Progenitor cell of endocrine pancreas (in vitro differentiated cells): ENCODE results near the gene SUCO. TPM values are rescaled to one million over a fixed set of nuclear protein-coding genes. Genes with fewer than 3 reads are reported as not detected.
A peak's percentile ranks its signal among the peaks of the same experiment; 100 is the strongest.

Experiments
- DNase-seq: peaks from one replicate; pipeline ENCODE4 v3.0.0; 2021; ENCODE audit warnings: low spot score; ENCODE audit not compliant: unreplicated experiment
- H3K27ac Mint-ChIP-seq: 2 replicates; pipeline ENCODE4 v1.8.0; 2021; ENCODE audit warnings: mild to moderate bottlenecking, moderate library complexity, mixed read lengths
- H3K27me3 Mint-ChIP-seq: 2 replicates; pipeline ENCODE4 v1.8.0; 2021; ENCODE audit warnings: mixed read lengths
- H3K36me3 Mint-ChIP-seq: 2 replicates; pipeline ENCODE4 v1.8.0; 2022; ENCODE audit warnings: mixed read lengths; ENCODE audit not compliant: insufficient read depth
- H3K4me1 Mint-ChIP-seq: 2 replicates; pipeline ENCODE4 v1.8.0; 2021; ENCODE audit warnings: low read depth, mixed read lengths
- H3K4me3 Mint-ChIP-seq: 2 replicates; pipeline ENCODE4 v1.8.0; 2021; ENCODE audit warnings: low read depth, mild to moderate bottlenecking, moderate library complexity, mixed read lengths
- H3K9me3 Mint-ChIP-seq: 2 replicates; pipeline ENCODE4 v1.8.0; 2021; ENCODE audit warnings: low read depth, mixed read lengths
- CTCF ChIP-seq: fragments of 200-600 bp; sonication (generic); IDR thresholded peaks from one replicate; pipeline ENCODE4 v1.5.0; 2021; ENCODE audit warnings: antibody characterized with exemption, mild to moderate bottlenecking; ENCODE audit not compliant: unreplicated experiment
- total RNA-seq: library from RNA; stranded (reverse); gene quantifications from 2 replicates; pipeline ENCODE4 v1.2.1, GENCODE V29; 2021

SUCO gene
- total RNA-seq, 1 donor from 2014 or later: 58.0 TPM

GRCh38 chr1:172578586-172578985 is 45.6 kb downstream of the SUCO start:
- no peak for TF ChIP-seq CTCF
- H3K27ac Mint-ChIP-seq: no peak overlapping the region
- H3K4me3 Mint-ChIP-seq: no peak overlapping the region
- no peaks in the 10 kb centered on the region for H3K9me3 Mint-ChIP-seq
- no peak for DNase-seq
- H3K4me1 Mint-ChIP-seq: peaks cover 11% of the 10 kb centered on the region
- H3K27me3 Mint-ChIP-seq: no peaks in the 10 kb centered on the region
- peaks cover 26% of the 10 kb centered on the region for H3K36me3 Mint-ChIP-seq

- H3K9me3 Mint-ChIP-seq: no peaks in the 10 kb centered on the region
- H3K27ac Mint-ChIP-seq: peak overlapping the region; percentile 59
- peaks cover 22% of the 10 kb centered on the region for H3K36me3 Mint-ChIP-seq
- DNase-seq: no peak
- H3K4me1 Mint-ChIP-seq: peaks cover 11% of the 10 kb centered on the region
- no peak overlapping the region for H3K4me3 Mint-ChIP-seq
- H3K27me3 Mint-ChIP-seq: no peaks in the 10 kb centered on the region
- TF ChIP-seq CTCF: no peak
Observed at GRCh38 chr1:172581273-172581672, 48.3 kb downstream of the SUCO start.

- DNase-seq: no peak
- TF ChIP-seq CTCF: no peak
- H3K4me3 Mint-ChIP-seq: no peak overlapping the region
- H3K27me3 Mint-ChIP-seq: no peaks in the 10 kb centered on the region
- peaks cover 22% of the 10 kb centered on the region for H3K36me3 Mint-ChIP-seq
- H3K9me3 Mint-ChIP-seq: no peaks in the 10 kb centered on the region
- peaks cover 11% of the 10 kb centered on the region for H3K4me1 Mint-ChIP-seq
- H3K27ac Mint-ChIP-seq: peak overlapping the region; percentile 56
Observed at GRCh38 chr1:172581779-172582178, 48.8 kb downstream of the SUCO start.

- no peak overlapping the region for H3K27ac Mint-ChIP-seq
Observed at GRCh38 chr1:172582889-172583288, 49.9 kb downstream of the SUCO start.

GRCh38 chr1:172585348-172585747 is 52.4 kb downstream of the SUCO start:
- no peaks in the 10 kb centered on the region for H3K9me3 Mint-ChIP-seq
- DNase-seq: no peak
- no peak for TF ChIP-seq CTCF
- H3K4me1 Mint-ChIP-seq: peaks cover 11% of the 10 kb centered on the region
- peaks cover 25% of the 10 kb centered on the region for H3K36me3 Mint-ChIP-seq
- no peak overlapping the region for H3K27ac Mint-ChIP-seq
- no peak overlapping the region for H3K4me3 Mint-ChIP-seq
- no peaks in the 10 kb centered on the region for H3K27me3 Mint-ChIP-seq

More at GRCh38 chr1:172582889-172583288, 49.9 kb downstream of the SUCO start:
- H3K4me1 Mint-ChIP-seq: peaks cover 11% of the 10 kb centered on the region
- H3K36me3 Mint-ChIP-seq: peaks cover 22% of the 10 kb centered on the region
- H3K4me3 Mint-ChIP-seq: no peak overlapping the region
- DNase-seq: no peak
- no peaks in the 10 kb centered on the region for H3K27me3 Mint-ChIP-seq
- H3K9me3 Mint-ChIP-seq: no peaks in the 10 kb centered on the region
- no peak for TF ChIP-seq CTCF
